ENCODE measurements around the gene NLGN1.

DNA sequence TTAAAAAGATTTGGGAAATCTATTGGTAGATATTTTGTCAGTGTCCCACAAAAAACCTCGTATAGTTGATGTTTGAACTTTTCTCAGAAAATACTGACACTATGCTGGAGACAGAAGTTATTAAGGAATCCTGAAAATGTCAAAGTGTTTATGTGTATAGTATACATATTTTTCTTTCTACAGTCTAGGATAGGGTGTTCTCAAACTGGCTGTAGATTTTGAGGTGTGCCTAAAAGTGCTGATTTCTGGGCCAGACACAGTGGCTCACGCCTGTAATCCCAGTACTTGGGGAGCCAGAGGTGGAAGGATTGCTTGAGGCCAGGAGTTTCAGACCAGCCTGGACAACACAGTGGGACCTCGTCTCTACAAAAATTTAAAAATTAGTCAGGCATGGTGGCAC, 322.0 kb downstream of the NLGN1 start:
- TF ChIP-seq, protein P1, sequence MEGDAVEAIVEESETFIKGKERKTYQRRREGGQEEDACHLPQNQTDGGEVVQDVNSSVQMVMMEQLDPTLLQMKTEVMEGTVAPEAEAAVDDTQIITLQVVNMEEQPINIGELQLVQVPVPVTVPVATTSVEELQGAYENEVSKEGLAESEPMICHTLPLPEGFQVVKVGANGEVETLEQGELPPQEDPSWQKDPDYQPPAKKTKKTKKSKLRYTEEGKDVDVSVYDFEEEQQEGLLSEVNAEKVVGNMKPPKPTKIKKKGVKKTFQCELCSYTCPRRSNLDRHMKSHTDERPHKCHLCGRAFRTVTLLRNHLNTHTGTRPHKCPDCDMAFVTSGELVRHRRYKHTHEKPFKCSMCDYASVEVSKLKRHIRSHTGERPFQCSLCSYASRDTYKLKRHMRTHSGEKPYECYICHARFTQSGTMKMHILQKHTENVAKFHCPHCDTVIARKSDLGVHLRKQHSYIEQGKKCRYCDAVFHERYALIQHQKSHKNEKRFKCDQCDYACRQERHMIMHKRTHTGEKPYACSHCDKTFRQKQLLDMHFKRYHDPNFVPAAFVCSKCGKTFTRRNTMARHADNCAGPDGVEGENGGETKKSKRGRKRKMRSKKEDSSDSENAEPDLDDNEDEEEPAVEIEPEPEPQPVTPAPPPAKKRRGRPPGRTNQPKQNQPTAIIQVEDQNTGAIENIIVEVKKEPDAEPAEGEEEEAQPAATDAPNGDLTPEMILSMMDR (IDR thresholded peaks at IDR 0.05) = no peak
- TF ChIP-seq POLR2A (IDR thresholded peaks at IDR 0.05) = no peak
- no peak for TF ChIP-seq POLR2AphosphoS5 (IDR thresholded peaks at IDR 0.05)
